HG03460 (cell line): ENCODE measurements around the gene OR5B17.
"Not testable (repeated sequence)": the region's sequence is repeated elsewhere in the genome, so short reads cannot be mapped to it uniquely, and the experiment has no call there.

ENCODE experiments used
- ATAC-seq: cut with Tn5 transposase; IDR thresholded peaks from one replicate; pipeline ENCODE4 v1.9.1; 2021; ENCODE audit not compliant: unreplicated experiment

Gene OR5B17

GRCh38 chr11:58358969-58359368, at the start of gene OR5B17:
OR5B17 (minus strand) TSS chr11:58359069; CDS start chr11:58359069, 0 bp downstream.
- no peak for ATAC-seq

GRCh38 chr11:58406774-58407173, 47.9 kb upstream of the OR5B17 start, which contains the start of gene OR5B3:
OR5B3 (minus strand) TSS chr11:58406874; CDS start chr11:58403409, 3,465 bp downstream.
- no peak for ATAC-seq

GRCh38 chr11:58399622-58400021, 40.8 kb upstream of the OR5B17 start:
- not testable (repeated sequence) for ATAC-seq

GRCh38 chr11:58395581-58395980, 36.7 kb upstream of the OR5B17 start:
- ATAC-seq, result no peak

- ATAC-seq, result no peak
These were observed 35.3 kb upstream of the OR5B17 start for GRCh38 chr11:58394195-58394594.

- no peak for ATAC-seq
These were observed 33.9 kb upstream of the OR5B17 start for GRCh38 chr11:58392746-58393145.

GRCh38 chr11:58391879-58392278, 33.0 kb upstream of the OR5B17 start:
- ATAC-seq, result no peak

GRCh38 chr11:58390551-58391063, 31.7 kb upstream of the OR5B17 start:
- no peak for ATAC-seq

GRCh38 chr11:58354727-58355126, 4.1 kb downstream of the OR5B17 start:
- ATAC-seq, result no peak

- no peak for ATAC-seq
These were observed 13.7 kb downstream of the OR5B17 start for GRCh38 chr11:58345204-58345603.

GRCh38 chr11:58334708-58335107, 24.2 kb downstream of the OR5B17 start:
- no peak for ATAC-seq

GRCh38 chr11:58330861-58331260, 28.0 kb downstream of the OR5B17 start:
- ATAC-seq, result no peak

GRCh38 chr11:58318532-58318931, 40.3 kb downstream of the OR5B17 start:
- no peak for ATAC-seq

GRCh38 chr11:58316142-58316541, 42.7 kb downstream of the OR5B17 start:
- no peak for ATAC-seq
